ENCODE results near the gene ING5.

GRCh38 chr2:241678307-241678706, 23.5 kb upstream of the ING5 start:
- no peak for TF ChIP-seq POLR2A (IDR thresholded peaks at IDR 0.05; ENCODE audit: low read length)
- TF ChIP-seq GATA1 (IDR thresholded peaks at IDR 0.05; ENCODE audit: low read depth, low read length) = no peak

Data from erythroblast (primary cell).